Anterior cingulate cortex (tissue), 58 donors: ENCODE data around the gene NTN4.
A peak's percentile ranks its signal among the peaks of the same experiment; 100 is the strongest.
"Not testable (repeated sequence)": the region's sequence is repeated elsewhere in the genome, so short reads cannot be mapped to it uniquely, and the experiment has no call there.

Experiments
- DNase-seq, 58 donors: peaks; one replicate each; lab custom pipeline; 2025; lab: John Stamatoyannopoulos, UW

The NTN4 gene

GRCh38 chr12:95790033-95790916, at the start of gene NTN4:
TSS of gene NTN4 (minus strand) at chr12:95790764. CDS start at chr12:95790309, 455 bp downstream.
- DNase-seq: peak in 14 of 58 donors; percentile 4 to 46 (median 15)

DNA sequence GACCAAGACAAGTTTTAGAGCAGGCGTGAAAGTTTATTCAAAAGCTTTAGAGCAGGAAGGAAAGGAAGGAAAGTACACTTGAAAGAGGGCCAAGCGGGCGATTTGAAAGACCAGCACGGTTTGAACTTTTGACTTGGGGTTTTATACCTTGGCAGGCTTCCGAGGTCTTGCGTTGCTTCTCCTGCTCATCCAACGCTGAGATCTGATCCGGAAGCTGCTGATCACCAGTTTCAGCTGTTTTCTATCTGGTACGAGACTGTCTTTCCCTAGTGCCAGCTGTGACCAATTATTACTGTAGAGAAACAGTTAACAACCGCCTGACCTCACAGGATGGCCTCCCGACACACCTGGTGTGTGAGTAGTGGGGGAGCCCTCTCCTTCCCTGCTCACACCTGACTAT, 47.6 kb upstream of the NTN4 start:
- DNase-seq: no peak

- DNase-seq: no peak
Observed at GRCh38 chr12:95837240-95838038, 46.9 kb upstream of the NTN4 start.

DNA sequence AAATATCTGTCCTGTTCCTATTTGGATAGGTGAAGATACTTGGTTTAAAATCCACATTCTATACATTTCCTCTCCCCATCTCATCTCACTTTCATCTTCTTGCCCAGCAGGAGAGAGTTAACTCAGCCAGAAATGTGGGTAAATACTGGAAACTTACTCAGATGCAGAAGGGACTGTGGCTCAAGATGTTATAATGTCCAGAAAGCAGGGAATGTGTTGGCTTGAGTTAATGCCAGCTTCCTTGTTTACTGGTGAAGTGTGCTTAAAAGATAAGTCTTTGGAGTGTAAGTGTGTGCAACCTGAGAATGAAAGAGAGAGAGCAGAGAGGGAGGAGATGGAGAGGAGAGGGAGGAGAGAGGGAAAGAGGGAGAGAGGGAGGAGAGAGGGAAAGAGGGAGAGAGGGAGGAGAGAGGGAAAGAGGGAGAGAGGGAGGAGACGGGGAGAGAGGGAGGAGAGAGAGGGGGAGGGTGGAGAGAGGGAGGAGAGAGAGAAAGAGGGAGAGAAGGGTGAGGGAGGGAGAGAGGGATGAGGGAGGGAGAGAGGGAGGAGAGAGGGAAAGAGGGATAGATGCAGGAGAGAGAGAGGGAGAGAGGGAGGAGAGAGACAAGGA, 46.2 kb upstream of the NTN4 start:
- no peak for DNase-seq

DNA sequence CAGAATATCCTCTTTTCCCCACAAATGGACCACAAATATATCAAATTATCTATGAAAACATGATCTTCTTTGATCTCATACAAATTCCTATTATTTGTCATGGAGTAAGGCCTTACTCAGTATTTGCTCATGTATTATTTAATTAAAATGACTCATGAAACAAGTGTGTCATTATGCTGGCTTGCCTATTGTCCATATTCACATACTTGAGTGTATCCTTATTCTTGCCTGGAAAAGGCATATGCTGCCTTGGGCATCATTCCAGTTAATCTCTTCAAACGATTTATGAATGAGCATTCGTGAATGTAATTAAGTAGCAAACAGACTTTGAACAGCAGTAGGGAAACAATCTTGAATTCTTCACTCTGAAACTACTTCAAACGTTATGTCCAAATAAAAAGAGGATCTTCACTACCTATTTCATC, 45.6 kb upstream of the NTN4 start:
- DNase-seq: no peak

DNA sequence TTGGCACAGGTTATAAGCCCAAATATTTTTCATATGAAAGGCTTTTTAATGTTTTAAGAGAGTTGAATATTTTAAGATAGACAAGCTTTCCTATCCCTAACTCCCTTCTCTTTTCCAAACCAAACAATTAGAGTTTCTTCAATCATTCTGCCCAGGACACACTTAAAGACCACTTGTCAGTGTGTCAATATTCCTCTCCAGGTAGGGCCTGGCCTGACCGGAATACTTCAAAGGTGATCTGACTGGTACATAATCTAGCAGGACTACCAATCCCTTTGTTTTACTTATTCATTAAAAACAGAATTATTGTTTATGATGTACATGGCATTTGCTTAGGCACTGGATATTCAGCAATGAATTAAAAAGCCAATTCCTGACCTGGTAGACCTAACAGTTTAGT, 44.0 kb upstream of the NTN4 start:
- DNase-seq: no peak

- no peak for DNase-seq
Observed at GRCh38 chr12:95830335-95831089, 39.9 kb upstream of the NTN4 start.

- no peak for DNase-seq
Observed at GRCh38 chr12:95829395-95829794, 38.8 kb upstream of the NTN4 start.

DNA sequence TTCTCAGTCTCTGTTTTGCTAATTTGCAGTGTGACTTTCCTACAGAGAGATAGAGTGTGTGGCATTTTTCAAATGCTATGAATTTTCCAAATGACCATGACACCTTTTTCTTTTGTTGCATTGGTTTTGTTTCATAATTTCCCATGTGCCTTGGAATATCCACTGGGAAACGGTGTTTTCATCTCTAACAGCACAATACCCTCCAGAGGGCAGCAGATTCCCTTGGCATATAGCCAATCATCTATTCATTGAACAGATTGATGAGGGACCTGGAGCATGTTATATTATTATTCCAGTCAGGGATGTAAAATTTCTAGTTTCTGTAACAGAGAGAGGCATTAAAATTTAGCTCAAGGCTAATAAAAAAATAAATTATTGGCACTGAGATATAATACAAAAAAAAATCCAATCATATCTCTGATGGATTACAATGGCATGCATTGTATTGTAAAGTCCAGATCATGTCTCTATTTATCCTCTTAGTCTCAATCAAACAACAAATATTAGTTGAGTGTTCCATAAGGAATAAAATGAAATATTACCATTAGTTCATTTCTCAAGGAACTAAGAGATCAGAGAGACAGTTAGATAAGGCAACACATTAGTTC, 29.6 kb upstream of the NTN4 start:
- peak in 8 of 58 donors; percentile 0 to 15 (median 2) for DNase-seq

GRCh38 chr12:95815632-95816212, 25.2 kb upstream of the NTN4 start:
- no peak for DNase-seq

DNA sequence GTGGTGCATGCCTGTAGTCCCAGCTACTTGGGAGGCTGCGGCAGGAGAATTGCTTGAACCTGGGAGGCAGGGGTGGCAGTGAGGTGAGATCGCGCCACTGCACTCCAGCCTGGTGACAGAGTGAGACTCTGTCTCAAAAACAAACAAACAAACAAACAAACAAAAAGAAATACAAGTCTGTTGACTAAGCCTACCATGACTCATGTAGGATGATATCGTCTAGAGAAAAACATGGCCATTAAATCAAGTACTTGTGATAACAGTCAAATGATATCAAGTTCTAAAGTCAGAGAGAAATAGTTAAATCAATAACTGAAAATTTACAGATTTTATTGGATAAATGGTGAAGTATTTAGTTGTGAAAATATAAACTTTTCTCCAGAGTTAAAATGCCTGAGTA, 21.6 kb upstream of the NTN4 start:
- DNase-seq: not testable (repeated sequence)

DNA sequence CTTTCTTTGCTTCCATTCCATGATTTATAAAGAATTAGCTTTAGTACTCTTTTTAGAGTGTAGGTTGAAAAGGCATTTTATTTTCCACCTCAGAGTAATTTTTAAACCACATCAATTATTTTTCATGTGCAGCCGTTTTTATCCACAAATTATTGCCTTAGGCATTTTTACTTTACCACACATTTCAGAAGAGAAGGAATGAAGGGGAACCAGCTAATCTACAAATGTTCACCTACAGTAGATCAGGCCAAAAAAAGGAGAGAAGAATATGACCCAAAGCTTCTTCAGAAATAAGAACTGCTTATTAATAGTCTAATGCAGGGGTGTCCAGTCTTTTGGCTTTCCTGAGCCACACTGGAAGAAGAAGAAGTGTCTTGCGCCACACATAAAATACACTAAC, 19.8 kb upstream of the NTN4 start:
- DNase-seq: no peak

DNA sequence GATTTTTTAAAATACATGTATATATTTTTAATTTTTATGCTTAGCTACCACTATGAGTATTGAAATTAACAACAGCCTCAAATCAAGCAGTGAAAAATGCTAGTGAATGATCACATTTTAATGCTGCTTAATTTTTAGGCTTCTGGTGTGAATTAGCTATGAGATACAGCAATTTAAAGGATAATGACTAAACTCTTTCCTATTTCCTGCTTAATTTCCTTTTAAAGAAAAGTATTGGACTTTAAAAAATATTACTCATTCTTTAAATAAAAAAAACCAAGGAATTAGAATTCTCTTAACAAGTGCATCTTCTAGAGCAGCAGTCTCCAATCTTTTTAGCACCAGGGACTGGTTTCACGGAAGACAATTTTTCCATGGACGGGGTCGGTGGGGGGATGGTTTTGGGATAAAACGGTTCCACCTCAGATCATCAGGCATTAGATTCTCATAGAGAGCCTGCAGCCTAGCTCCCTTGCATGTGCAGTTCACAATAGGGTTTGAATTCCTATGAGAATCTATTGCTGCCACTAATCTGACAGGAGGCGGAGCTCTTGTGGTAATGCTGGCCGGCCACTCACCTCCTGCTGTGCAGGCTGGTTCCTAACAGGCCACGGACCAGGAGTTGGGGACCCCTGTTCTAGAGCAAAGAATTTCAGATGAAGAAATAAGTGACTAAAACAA, 18.6 kb upstream of the NTN4 start:
- no peak for DNase-seq

DNA sequence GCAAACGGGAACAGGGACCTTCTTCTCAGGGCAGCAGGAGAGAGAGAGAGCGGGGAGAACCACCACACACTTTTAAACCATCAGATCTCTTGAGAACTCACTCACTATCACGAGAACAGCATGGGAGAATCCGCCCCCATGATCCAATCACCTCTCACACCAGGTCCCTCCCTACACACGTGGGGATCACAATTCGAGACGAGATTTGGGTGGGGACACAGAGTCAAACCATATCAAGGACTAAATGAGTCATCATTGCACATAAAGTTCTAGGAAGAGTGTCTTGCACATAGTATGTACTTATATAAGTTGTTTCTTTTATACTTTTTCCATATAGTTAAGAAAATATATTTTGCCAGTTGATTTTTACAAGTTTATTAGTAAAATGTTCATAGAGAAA, 17.6 kb upstream of the NTN4 start:
- DNase-seq: no peak

GRCh38 chr12:95805864-95806671, 15.5 kb upstream of the NTN4 start:
- no peak for DNase-seq

- DNase-seq: no peak
Observed at GRCh38 chr12:95804291-95804690, 13.7 kb upstream of the NTN4 start.

DNA sequence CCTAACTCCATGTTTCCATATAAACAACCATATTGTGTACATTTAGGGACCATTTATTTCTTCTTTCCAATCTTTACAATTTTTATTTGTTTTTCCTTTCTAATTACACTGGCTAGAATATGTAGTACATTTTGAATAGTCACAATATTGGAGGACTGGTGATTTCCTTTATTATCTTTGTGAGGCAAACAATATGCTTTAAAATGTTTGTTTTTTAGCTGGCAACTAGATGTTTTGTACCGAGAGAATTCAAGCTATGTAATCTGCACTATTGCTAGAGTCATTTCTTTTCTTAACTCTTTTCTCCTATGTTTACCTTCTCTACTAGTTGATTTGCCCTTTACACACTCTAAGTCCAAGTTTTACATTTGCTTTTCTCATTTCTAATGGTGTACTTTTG, 13.3 kb upstream of the NTN4 start:
- no peak for DNase-seq
